ENCODE measurements around the gene KLHL21.
"Not testable (repeated sequence)": the region's sequence is repeated elsewhere in the genome, so short reads cannot be mapped to it uniquely, and the experiment has no call there.

Gene KLHL21, protein sequence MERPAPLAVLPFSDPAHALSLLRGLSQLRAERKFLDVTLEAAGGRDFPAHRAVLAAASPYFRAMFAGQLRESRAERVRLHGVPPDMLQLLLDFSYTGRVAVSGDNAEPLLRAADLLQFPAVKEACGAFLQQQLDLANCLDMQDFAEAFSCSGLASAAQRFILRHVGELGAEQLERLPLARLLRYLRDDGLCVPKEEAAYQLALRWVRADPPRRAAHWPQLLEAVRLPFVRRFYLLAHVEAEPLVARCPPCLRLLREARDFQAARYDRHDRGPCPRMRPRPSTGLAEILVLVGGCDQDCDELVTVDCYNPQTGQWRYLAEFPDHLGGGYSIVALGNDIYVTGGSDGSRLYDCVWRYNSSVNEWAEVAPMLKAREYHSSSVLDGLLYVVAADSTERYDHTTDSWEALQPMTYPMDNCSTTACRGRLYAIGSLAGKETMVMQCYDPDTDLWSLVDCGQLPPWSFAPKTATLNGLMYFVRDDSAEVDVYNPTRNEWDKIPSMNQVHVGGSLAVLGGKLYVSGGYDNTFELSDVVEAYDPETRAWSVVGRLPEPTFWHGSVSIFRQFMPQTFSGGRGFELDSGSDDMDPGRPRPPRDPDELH

DNA sequence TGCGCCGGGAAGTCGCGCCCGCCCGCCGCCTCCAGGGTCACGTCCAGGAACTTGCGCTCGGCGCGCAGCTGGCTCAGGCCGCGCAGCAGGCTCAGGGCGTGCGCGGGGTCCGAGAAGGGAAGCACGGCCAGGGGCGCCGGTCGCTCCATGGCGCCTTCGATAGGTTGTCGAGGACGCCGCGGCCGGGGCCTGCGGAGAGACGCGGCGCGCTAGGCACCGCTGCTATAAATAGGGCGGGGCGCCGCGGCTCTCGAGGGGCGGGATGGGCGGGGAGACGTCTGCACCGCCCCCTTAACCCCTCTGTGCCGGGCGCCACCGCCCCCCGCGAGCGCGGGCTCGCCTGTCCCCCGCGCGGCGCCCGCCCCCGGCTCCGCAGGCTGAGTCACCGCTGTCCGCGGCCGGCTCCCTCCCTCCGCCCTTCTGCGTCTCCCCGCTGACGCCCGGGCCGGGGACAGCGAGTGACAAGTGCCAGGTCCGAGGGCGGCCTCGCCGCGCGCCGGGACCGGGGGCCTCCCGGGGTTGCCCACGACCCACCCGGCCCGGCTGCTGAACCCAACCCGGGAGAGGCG, at the start of gene KLHL21:
KLHL21 (minus strand) TSS at position 201 of the 569 bp plus-strand sequence; CDS start at position 149, 52 bp downstream.
- in situ Hi-C loops (cut with MboI; ENCODE audit: low sequenced_read_pairs): no loop called here

DNA sequence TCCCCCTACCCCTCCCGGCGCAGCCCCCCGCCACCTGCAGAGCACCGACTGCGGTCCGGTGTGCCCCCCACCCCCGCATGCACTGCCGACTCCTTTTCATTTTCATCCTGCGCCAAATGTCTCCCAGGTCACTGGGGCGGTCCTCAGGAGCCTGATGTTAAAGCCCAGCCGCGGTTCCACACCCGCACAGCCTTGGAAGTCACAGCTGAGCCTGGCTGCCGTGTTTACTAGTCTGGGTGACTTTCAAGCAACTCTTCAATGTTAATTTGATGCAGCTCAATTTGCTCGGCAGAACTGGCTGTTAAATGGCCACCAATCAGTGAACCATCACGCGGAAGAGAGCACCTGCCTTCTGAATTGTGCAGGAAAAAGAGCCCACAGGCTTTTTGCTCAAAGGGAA, 49.2 kb upstream of the KLHL21 start:
- in situ Hi-C loops (cut with MboI; ENCODE audit: low sequenced_read_pairs): no loop called here

DNA sequence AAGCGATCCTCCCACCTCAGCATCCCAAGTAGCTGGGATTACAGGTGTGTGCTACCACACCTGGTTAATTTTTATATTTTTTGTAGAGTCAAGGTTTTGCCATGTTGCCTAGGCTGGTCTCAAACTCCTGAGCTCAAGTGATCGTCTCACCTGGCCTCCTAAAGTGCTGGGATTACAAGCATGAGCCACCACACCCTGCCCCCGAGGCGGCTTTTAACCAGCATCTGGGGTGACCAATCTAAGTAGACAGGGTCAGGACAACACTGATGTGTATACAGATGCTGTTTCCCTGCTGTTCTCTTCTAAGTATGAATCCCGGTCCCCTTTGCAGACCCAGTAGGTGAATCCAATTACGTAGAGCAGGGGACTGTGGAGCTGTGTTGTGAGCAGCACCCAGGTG, 45.9 kb upstream of the KLHL21 start:
- in situ Hi-C loops (cut with MboI; ENCODE audit: low sequenced_read_pairs): no loop called here

DNA sequence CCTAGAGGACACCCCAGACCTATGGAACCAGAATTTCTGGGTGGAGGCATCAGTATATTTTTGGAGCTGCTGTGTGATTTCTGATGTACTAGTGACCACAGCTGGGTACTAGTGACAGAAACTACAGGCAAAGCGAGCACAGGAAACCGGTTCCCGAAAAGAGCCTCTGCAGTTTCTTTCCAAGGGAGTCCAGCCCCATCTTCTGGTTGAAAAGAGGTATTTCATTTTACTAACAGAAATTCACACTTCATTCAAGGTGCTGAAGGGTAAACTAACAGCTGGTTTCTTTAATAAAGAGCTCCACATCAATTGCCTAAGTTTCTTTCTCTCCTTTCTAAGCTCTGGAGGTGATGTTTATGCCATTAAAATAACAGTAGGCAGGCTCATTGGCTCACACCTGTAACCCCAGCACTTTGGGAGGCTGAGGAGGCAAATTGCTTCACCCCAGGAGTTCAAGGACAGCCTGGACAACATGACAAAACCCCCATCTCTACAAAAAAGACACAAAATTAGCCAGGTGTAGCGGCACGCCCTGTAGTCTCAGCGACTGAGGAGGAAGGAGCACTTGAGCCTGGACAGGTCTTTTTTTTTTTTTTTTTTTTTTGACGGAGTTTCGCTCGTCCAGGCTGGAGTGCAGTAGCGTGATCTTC, 44.0 kb upstream of the KLHL21 start:
- in situ Hi-C loops (cut with MboI; ENCODE audit: low sequenced_read_pairs): no loop called here

DNA sequence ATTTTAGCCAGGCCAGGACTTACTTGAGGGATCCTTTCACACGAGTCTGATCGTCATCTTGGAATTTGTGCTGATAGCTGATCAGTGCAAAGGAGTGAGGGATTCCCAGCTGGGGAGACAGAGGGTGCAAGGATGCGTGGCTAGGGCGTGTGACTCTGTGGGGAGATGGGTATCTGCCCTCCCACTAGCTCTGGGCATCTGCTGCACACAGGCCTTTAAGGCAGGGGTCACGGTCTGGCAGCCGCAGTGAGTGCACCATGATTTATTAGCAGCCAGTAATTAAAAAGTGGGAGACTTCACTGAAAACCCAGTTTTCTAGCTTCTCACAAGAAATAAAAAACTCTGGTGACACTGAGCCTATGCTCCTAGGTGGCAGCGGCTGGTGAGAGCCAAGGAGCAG, 42.3 kb upstream of the KLHL21 start:
- in situ Hi-C loops (cut with MboI; ENCODE audit: low sequenced_read_pairs): no loop called here

DNA sequence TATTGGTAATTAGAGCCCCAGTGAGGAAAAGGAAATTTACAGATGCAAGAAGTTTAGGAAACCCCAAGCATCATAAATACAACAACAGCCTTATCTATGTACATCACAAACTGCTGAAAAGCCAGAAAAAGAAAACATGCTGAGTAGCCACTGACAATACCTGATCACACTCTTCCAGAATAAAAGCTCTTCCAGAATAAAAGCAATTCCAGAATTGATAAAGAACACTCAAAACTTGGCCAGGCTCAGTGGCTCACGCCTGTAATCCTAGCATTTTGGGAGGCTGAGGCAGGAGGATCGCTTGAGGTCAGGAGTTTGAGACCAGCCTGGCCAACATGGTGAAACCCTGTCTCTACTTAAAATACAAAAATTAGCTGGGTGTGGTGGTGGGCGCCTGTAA, 38.2 kb upstream of the KLHL21 start:
- in situ Hi-C loops (cut with MboI; ENCODE audit: low sequenced_read_pairs): not testable (repeated sequence)

DNA sequence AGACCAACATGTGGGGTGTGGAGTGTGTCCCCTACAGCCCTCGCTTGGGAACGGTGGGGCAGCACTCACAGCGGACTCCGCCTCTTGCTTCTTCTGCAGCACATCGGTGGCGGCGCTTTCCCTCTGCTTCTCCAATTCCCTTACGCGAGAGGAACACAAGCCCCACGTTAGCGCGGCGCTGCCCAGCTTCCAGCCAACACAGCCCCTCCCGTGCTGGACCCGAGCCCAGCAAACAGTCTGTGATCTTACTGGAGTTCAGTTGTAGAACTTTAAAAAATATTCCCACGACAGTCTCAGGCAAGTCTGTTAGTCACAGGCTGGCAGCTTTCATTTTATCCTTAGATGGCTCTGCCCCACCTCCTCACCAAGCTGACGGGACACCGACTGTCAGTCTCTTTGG, 35.6 kb upstream of the KLHL21 start:
- in situ Hi-C loops (cut with MboI; ENCODE audit: low sequenced_read_pairs): no loop called here

DNA sequence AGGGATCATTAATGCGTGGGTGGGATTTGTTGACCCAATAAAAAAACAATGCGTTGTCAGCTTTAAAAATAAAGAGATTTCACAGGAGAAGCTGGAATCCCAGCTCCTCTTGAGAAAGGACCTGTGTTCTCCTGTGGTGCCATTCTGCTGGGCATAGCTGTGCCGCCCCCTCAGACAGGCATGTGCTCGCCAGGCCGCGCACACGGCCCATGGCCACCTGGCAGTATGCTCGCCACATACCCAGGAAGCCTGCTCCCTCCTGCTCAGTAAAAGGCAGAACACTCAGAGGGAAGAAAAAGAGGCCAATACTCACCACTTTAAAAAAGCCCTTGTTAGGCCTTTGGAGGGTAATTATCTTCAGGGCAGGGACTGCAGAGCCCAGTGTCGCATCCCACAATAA, 35.1 kb upstream of the KLHL21 start:
- in situ Hi-C loops (cut with MboI; ENCODE audit: low sequenced_read_pairs): no loop called here

DNA sequence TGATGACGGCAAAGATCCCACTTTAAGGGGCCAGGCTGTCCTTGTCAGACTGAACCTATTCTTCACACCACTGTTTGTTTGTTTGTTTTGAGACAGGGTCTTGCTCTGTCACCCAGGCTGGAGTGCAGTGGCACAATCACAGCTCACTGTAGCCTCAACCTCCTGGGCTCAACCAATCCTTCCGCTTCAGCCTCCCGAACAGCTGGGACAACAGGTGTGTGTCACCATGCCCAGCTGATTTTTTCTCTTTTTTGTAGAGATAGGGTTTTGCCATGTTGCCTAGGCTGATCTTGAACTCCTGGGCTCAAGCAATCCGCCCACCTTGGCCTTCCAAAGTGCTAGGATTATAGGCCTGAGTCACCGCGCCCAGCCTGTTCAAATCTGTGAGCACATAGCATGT, 34.1 kb upstream of the KLHL21 start:
- in situ Hi-C loops (cut with MboI; ENCODE audit: low sequenced_read_pairs): not testable (repeated sequence)

DNA sequence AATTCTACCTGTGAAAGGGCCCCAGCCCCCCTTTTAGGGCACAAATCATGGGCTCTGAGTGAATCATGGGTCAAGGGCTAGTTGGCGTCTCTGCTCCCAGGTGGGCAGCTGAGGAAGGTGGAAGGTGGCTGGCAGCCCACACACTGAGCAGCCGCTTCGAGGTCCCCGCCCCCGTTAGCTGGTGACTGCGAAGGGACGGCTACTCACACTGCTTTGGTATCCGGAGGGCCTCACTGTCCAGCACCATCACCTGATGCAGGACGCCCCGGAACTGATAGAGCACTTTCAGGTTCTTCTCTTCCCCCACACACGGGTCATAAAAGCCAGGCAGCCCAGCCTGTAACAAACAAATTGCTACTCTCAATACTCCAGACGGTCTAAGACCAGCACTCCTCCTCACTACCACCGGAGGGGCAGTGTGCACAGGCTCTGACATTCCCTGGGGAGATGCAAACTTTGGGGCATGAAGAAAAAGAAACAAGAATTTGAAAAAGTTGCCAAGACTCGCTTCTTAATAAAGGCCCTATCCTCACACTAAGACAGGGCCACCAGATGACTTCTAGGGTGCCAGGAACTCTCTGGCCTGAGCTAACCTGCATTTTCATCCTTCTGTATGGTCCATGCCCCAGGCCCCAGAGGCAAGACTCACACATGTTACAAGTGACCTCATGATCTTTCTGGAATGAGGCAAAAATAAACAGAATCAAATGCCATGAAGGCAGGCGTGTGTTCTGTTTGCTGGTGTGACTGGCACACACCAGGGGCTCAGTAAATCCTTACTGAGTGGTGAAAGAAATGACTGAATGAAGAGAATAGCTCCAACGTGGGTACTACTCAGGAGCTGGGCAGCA, 33.5 kb upstream of the KLHL21 start:
- in situ Hi-C loops (cut with MboI; ENCODE audit: low sequenced_read_pairs): no loop called here

DNA sequence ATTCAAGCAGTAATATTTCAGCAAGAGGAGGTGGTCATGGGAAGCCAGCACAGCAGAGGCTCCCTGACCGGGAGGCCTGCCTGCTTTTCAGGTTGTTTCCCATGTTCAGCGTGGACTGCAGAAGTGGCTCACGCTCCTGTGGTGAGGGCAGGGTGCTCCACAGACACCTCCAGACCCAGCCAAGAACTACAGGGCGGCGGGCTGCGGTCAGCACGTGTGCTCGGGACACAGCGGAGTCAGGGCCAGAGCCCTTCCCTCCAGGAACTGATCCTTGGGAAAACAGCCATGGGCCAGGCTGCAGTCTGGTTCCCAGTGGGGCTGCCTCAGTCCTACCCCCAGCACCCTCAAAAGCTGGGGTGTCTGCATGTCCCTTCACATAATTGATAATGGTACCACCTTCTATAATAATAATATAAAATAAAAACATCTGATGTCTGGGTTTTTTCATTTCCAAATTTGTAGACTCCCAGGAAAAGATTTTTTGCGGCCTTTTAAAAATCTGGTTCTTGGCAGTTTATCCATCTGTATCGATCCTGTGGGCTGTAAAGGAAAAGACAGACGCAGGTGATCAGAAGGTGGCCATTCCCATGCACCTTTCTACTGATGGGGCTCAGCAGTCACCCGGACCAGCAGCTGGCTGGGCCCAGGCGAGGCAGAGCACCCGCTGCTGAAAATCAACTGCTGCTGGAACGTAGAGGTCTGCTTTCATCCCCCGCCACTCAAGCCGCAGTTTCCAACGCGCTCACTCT, 32.7 kb upstream of the KLHL21 start:
- in situ Hi-C loops (cut with MboI; ENCODE audit: low sequenced_read_pairs): no loop called here

DNA sequence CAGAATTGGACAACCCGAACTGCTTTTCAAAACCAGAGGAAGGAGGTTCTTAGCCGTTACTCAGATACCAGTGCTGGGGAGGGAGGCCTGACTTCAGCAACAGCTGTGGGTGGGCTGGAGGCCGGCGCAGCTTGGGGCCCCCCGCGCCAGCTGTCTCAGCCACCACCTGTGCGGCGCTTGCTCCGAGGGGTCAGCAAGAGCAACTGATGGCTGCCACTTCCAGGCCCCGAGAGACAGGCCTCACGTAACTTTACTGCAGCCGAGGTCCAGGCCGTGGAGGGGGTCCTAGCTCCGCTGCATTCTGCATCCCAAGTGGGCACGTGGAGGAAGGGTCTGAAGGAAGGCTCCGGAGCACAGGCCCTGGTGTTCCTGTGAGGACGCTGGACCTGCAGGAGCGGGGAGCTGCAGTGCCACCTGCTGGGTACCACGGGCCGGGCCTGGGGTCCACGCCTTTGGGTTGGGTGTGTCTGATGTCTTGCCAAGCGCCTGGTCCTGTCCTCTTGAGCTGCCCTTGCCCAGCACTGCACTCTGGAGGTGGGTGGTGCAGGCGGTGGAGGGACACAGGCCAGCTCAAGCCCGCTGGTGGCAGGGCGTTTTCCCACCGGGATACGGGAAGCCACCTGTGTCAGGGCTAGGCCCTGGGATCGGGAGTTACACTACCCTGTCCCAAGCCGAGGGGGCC, 31.8 kb upstream of the KLHL21 start:
- in situ Hi-C loops (cut with MboI; ENCODE audit: low sequenced_read_pairs): no loop called here

DNA sequence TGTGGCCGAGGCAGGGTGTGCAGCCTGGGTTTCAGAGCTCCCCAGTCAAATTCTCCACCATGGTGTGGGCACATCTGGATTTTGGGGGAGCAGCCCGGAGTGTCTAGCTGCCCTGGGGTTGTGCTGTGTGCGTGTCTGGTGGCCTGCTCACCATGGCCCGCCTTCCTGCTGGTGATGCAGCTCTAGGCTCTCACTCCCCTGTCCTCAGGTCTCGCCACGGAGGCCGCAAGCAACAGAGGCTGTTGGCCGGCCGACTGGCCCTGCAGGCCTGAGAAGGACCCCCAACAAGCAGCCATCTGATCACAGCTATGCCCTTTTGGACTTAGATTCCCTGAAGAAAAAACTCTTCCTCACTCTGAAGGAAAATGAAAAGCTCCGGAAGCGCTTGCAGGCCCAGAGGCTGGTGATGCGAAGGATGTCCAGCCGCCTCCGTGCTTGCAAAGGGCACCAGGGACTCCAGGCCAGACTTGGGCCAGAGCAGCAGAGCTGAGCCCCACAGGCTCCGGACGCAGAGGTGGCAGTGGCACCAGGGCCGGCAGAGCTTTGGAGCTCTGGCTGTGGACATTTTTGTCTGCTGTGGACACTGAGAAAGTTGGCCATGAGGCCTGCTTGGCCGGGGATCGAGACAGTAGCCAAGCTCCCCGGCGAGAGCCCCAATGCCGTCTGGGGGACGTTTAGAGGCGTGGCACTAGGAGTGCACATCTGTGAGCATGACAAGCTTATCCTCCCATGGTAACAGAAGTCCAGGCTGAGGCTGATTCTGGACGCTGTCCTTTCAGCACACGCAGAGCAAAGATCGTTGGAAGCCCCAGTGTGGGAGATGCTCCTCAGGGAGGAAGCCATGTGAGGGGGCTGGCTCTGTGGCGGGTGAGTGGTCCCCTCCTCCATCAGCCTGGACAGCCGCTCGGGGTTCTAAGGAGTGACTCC, 30.2 kb upstream of the KLHL21 start:
- in situ Hi-C loops (cut with MboI; ENCODE audit: low sequenced_read_pairs): no loop called here

DNA sequence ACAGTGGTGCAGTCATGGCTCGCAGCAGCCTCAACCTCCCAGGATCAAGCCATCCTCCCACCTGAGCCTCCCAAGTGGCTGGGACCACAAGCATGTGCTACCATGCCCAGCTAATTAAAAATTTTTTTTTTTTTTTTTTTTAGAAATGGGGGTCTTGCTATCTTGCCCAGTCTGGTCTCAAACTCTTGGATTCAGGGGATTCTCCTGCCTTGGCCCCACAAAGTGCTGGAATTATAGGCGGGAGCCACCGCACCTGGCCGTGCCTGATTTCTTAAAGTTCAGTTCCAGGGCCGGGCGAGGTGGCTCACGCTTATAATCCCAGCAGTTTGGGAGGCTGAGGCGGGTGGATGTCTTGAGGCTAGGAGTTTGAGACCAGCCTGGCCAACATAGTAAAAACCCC, 28.4 kb upstream of the KLHL21 start:
- in situ Hi-C loops (cut with MboI; ENCODE audit: low sequenced_read_pairs): no loop called here

DNA sequence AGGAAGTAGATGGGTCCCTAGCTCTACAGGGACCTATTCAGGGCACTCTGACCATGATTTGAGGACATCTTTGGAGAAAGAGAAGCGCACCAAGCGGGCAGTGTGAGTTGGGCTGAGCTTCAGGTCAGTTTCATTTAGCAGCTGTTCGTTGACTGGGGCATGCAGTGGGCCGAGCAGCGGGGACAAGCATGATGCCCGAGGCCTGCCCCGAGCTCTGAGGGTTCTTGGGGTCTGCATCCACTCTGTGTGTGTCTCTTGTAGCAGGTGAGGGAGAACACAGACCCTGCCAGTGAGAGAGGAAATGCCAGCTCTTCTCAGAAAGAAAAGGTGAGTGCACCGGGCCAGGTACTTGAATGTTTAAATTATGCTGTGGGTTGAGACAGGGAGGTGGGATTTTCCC, 27.4 kb upstream of the KLHL21 start:
- in situ Hi-C loops (cut with MboI; ENCODE audit: low sequenced_read_pairs): no loop called here

DNA sequence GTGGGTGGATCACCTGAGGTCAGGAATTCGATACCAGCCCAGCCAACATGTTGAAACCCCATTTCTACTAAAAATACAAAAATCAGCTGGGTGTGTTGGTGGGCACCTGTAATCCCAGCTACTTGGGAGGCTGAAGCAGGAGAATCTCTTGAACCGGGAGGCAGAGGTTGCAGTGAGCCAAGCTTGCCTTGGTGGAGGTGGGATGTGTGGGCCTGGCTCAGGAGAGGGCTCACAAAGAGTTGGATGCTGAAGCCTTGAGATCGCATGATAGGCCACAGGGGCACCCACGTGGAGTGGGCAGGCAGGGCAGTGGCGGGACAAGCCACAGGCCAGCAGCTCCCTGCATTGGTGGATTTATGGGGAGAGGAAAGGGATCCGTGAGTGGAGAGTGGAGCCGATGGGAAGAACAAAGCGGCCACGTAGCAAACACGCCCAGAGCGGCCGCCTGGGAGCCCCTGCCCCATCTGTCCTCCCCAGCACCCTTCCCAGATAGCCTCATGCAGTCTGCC, 26.4 kb upstream of the KLHL21 start:
- in situ Hi-C loops (cut with MboI; ENCODE audit: low sequenced_read_pairs): no loop called here

DNA sequence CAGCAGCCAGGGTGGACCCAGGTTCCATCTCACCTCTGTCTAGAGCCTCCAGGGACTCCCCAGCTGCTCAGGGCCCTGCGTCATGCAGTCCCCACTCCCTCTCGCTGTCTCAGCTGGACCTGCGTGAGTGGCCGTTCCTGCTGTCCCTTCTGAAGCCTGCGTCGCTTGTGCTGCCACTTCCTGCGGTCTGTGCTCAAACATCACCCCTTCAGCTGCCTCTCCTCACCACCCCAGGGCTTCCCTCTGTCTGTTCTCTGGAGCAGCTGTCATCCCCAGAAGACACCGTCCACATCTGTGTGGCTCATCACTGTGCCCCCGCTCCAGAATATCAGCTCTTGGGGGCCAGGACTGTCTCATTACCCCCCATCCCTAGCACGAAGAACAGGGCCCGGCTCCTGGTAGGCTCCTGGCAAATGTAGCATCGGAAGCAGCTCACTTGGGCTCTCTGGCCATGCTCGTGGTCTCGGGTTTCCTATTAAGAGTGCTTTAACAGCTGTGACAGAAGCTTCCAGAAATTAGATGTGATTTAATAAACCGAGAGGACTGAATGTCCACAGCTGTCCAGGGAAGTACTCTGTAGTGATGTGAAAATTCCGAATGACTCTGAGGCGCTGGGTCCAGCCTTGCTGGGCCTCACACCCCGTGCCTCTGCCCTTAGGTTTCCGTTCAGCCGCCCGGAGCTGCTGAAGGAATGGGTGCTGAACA, 25.3 kb upstream of the KLHL21 start:
- in situ Hi-C loops (cut with MboI; ENCODE audit: low sequenced_read_pairs): no loop called here

DNA sequence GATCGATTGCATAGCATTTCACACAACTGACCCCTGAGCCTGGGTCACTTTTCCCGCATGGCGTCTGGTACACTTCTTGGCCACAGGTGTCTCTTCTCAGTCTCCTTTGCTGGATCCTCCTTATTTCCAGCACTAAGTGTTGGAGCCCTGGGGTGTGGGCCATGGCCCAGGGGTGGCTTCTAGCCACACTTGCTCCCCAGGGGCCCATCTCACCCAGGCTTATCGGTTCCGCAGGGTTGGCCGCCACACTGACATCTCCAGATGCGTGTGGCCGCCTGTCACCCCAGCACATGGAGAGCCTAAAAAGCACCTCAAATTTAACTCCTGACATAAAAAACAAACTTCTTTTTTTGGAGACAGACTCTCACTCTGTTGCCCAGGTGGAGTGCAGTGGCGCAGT, 24.4 kb upstream of the KLHL21 start:
- in situ Hi-C loops (cut with MboI; ENCODE audit: low sequenced_read_pairs): no loop called here

All from HL-60/S4 treated with phorbol 12-myristate 13-acetate at 8.2 ng/mL for 4 days and 3 days (cell line).